PC-9 (cell line): ENCODE measurements around the gene IL2RA. TPM values are rescaled to one million over a fixed set of nuclear protein-coding genes. Genes with fewer than 3 reads are reported as not detected.

ENCODE experiments used
- BruUV-seq: library from RNA; stranded (reverse); fragments of 400-500 nt; replicated peaks from 2 replicates; lab custom pipeline; 2021; lab: Mats Ljungman, UMichigan
- CTCF ChIA-PET: fragments of 300-600 bp; sonication (Branson Sonifier 250); formaldehyde crosslinking; loops from one replicate; lab custom pipeline; 2022; ENCODE audit warnings: antibody characterized with exemption; lab: Charles Lee
- POLR2A ChIA-PET: fragments of 300-600 bp; sonication (Branson Sonifier 250); formaldehyde crosslinking; loops from one replicate; lab custom pipeline; 2022; ENCODE audit warnings: antibody characterized with exemption; ENCODE audit not compliant: unreplicated experiment; lab: Charles Lee
- DNase-seq, 2 experiments: peaks; one replicate each; pipeline versions ENCODE4 v3.0.0 to v3.0.0-alpha.2; 2015 to 2022; ENCODE audit warnings: mixed read lengths in 1 of 2
- H2AFZ ChIP-seq: fragments of 200-600 bp; sonication (generic); 2 replicates; pipeline ENCODE4 v1.8.1; 2017; ENCODE audit warnings: antibody characterized with exemption
- H3F3A ChIP-seq: fragments of 200-600 bp; sonication (generic); 2 replicates; pipeline ENCODE4 v1.8.1; 2017; ENCODE audit warnings: antibody characterized with exemption, mild to moderate bottlenecking, low read depth; ENCODE audit not compliant: insufficient read depth
- H3K27ac ChIP-seq: fragments of 200-600 bp; sonication (generic); 2 replicates; pipeline ENCODE4 v1.6.1; 2016; ENCODE audit warnings: mixed run types
- H3K27me3 ChIP-seq: fragments of 200-600 bp; sonication (generic); 2 replicates; pipeline ENCODE4 v1.6.1; 2016; ENCODE audit warnings: low read depth, mixed run types; ENCODE audit not compliant: insufficient read depth
- H3K36me3 ChIP-seq: fragments of 200-600 bp; sonication (generic); 2 replicates; pipeline ENCODE4 v1.6.1; 2016; ENCODE audit warnings: low read depth, mixed run types
- H3K4me1 ChIP-seq: fragments of 200-600 bp; sonication (generic); replicated peaks from 2 replicates; pipeline ENCODE4 v1.6.1; 2016; ENCODE audit warnings: mixed run types; ENCODE audit not compliant: insufficient read depth
- H3K4me2 ChIP-seq: fragments of 200-600 bp; sonication (generic); 2 replicates; pipeline ENCODE4 v1.6.1; 2017; ENCODE audit warnings: mixed run types
- H3K4me3 ChIP-seq: fragments of 200-600 bp; sonication (generic); 2 replicates; pipeline ENCODE4 v1.6.1; 2016; ENCODE audit warnings: mixed run types
- H3K79me2 ChIP-seq: fragments of 200-600 bp; sonication (generic); 2 replicates; pipeline ENCODE4 v1.6.1; 2017; ENCODE audit warnings: low read depth, mixed run types
- H3K9me2 ChIP-seq: fragments of 200-600 bp; sonication (generic); 2 replicates; pipeline ENCODE4 v1.8.1; 2017; ENCODE audit warnings: mild to moderate bottlenecking; ENCODE audit not compliant: insufficient read depth
- H3K9me3 ChIP-seq: fragments of 200-600 bp; sonication (generic); 2 replicates; pipeline ENCODE4 v1.8.1; 2016; ENCODE audit warnings: low read depth; ENCODE audit not compliant: insufficient read depth
- H4K20me1 ChIP-seq: fragments of 200-600 bp; sonication (generic); 2 replicates; pipeline ENCODE4 v1.8.1; 2017; ENCODE audit not compliant: insufficient read depth
- EZH2 ChIP-seq: fragments of 200-600 bp; sonication (generic); IDR thresholded peaks from 2 replicates; pipeline ENCODE4 v1.8.0; 2017; ENCODE audit warnings: antibody characterized with exemption, low read depth
- intact Hi-C: fragments of 100-400 bp; cut with micrococcal nuclease; formaldehyde crosslinking; loops from one replicate; pipeline ENCODE4 v1.10.0; 2022; ENCODE audit not compliant: unreplicated experiment
- total RNA-seq: library from RNA; stranded (reverse); gene quantifications from 2 replicates; pipeline ENCODE4 v1.2.3, GENCODE V29; 2021
- TF ChIP-seq, protein P1 (sequence below): fragments of 200-600 bp; sonication (generic); conservative IDR thresholded peaks from 2 replicates; pipeline ENCODE4 v1.6.1; 2017; ENCODE audit warnings: mixed run types, antibody characterized with exemption, mild to moderate bottlenecking, moderate library complexity

Gene IL2RA
- total RNA-seq, 1 experiment from 2014 or later: not detected

GRCh38 chr10:6012121-6012905, 49.9 kb downstream of the IL2RA start:
- Histone ChIP-seq H3K9me2 (no peaks in the 10 kb centered on the region), H3K4me1 (no peaks in the 10 kb centered on the region), H3K9me3 (no peaks in the 10 kb centered on the region), H4K20me1 (no peaks in the 10 kb centered on the region), H3K36me3 (no peaks in the 10 kb centered on the region), H3K27ac (no peak overlapping the region), H2AFZ (no peak overlapping the region), H3F3A (no peaks in the 10 kb centered on the region), H3K4me2 (no peak overlapping the region), H3K4me3 (no peak overlapping the region), H3K27me3 (no peaks in the 10 kb centered on the region), H3K79me2 (no peaks in the 10 kb centered on the region)
- no TSS peak for BruUV-seq
- TF ChIP-seq, protein P1, sequence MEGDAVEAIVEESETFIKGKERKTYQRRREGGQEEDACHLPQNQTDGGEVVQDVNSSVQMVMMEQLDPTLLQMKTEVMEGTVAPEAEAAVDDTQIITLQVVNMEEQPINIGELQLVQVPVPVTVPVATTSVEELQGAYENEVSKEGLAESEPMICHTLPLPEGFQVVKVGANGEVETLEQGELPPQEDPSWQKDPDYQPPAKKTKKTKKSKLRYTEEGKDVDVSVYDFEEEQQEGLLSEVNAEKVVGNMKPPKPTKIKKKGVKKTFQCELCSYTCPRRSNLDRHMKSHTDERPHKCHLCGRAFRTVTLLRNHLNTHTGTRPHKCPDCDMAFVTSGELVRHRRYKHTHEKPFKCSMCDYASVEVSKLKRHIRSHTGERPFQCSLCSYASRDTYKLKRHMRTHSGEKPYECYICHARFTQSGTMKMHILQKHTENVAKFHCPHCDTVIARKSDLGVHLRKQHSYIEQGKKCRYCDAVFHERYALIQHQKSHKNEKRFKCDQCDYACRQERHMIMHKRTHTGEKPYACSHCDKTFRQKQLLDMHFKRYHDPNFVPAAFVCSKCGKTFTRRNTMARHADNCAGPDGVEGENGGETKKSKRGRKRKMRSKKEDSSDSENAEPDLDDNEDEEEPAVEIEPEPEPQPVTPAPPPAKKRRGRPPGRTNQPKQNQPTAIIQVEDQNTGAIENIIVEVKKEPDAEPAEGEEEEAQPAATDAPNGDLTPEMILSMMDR: no peak
- ChIA-PET CTCF (no interaction called here), POLR2A (no interaction called here)
- no peak for DNase-seq
- intact Hi-C loops: no loop called here

DNA sequence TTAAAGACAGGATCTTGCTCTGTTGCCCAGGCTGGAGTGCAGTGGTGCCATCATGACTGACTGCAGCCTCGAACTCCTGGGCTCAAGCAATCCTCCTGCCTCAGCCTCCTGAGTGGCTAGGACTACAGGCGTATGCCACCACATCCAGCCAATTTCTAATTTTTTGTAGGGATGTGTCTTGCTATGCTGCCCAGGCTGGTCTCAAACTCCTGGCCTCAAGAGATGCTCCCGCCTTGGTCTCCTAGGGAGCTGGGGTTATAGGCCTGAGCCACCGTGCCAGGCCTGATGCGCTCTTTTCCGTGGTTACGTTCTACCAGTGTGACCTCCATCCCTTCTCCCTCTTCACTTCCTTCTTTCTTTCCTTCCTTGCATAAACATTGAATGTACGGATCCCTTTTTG, 50.6 kb downstream of the IL2RA start:
- BruUV-seq: no TSS peak
- Histone ChIP-seq H3K27ac (no peak overlapping the region), H3K9me3 (no peaks in the 10 kb centered on the region), H3K36me3 (no peaks in the 10 kb centered on the region), H3K4me2 (no peak overlapping the region), H3F3A (no peaks in the 10 kb centered on the region), H3K27me3 (no peaks in the 10 kb centered on the region), H2AFZ (no peak overlapping the region), H4K20me1 (no peaks in the 10 kb centered on the region), H3K9me2 (no peaks in the 10 kb centered on the region), H3K4me1 (no peaks in the 10 kb centered on the region), H3K4me3 (no peak overlapping the region), H3K79me2 (no peaks in the 10 kb centered on the region)
- intact Hi-C loops: no loop called here
- TF ChIP-seq EZH2: no peak
- TF ChIP-seq, protein P1: no peak
- no peak for DNase-seq
- ChIA-PET CTCF (no interaction called here), POLR2A (no interaction called here)

DNA sequence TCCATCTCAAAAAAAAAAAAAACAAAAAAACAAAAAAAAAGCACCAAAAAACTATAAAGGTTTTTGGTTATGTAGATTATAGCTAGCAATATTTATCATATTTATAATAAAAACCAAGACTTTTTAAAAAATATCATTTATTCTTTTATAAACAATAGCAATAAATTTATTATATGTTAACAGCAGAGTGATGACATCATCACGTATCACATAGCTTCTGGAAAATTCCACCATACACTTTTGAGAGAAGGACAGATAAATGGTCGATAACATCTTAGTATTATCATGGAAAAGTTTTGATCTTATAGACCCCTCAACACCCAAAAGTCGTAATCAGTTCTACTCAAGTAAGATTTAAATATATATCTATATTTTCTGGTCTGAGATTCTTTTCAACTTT, 51.6 kb downstream of the IL2RA start:
- Histone ChIP-seq H3K27ac (no peak overlapping the region), H2AFZ (no peak overlapping the region), H3K36me3 (no peaks in the 10 kb centered on the region), H3K27me3 (no peaks in the 10 kb centered on the region), H3K4me1 (no peaks in the 10 kb centered on the region), H3K9me2 (no peaks in the 10 kb centered on the region), H4K20me1 (no peaks in the 10 kb centered on the region), H3K4me3 (no peak overlapping the region), H3K79me2 (no peaks in the 10 kb centered on the region), H3K4me2 (no peak overlapping the region), H3F3A (no peaks in the 10 kb centered on the region), H3K9me3 (no peaks in the 10 kb centered on the region)
- no peak for DNase-seq
- POLR2A ChIA-PET: no interaction called here
- TF ChIP-seq, protein P1: no peak
- no peak for TF ChIP-seq EZH2
- intact Hi-C loops: no loop called here
- no TSS peak for BruUV-seq
- CTCF ChIA-PET: no interaction called here
